GM23338 (cell line): Measurements from ENCODE around the gene THOC7. TPM values are rescaled to one million over a fixed set of nuclear protein-coding genes. Genes with fewer than 3 reads are reported as not detected.

Source experiments
- ATAC-seq: fragments of 200-7000 bp; cut with Tn5 transposase; 3 replicates; pipeline ENCODE4 v1.9.1; 2020
- DNase-seq: peaks from one replicate; pipeline ENCODE4 v3.0.0-alpha.2; 2015; ENCODE audit warnings: low spot score
- H2AFZ ChIP-seq: fragments of 200-600 bp; sonication (generic); 2 replicates; pipeline ENCODE4 v1.8.0; 2016; ENCODE audit warnings: antibody characterized with exemption, mild to moderate bottlenecking, moderate library complexity
- H3F3A ChIP-seq: fragments of 200-600 bp; sonication (generic); replicated peaks from 2 replicates; pipeline ENCODE4 v1.8.0; 2017; ENCODE audit warnings: antibody characterized with exemption, mixed run types, low read depth
- H3K27ac ChIP-seq: fragments of 200-600 bp; sonication (generic); 2 replicates; pipeline ENCODE4 v1.6.1; 2016; ENCODE audit warnings: low read depth
- H3K27me3 ChIP-seq: fragments of 200-600 bp; sonication (generic); 2 replicates; pipeline ENCODE4 v1.8.0; 2016; ENCODE audit warnings: mild to moderate bottlenecking, mixed run types, moderate library complexity; ENCODE audit not compliant: insufficient read depth
- H3K36me3 ChIP-seq: fragments of 200-600 bp; sonication (generic); 2 replicates; pipeline ENCODE4 v1.8.0; 2016; ENCODE audit warnings: mild to moderate bottlenecking; ENCODE audit not compliant: insufficient read depth
- H3K4me1 ChIP-seq: fragments of 200-600 bp; sonication (generic); 2 replicates; pipeline ENCODE4 v1.8.0; 2016; ENCODE audit warnings: mild to moderate bottlenecking, moderate library complexity; ENCODE audit not compliant: insufficient read depth
- H3K4me2 ChIP-seq: fragments of 200-600 bp; sonication (generic); 2 replicates; pipeline ENCODE4 v1.7.1; 2017; ENCODE audit warnings: mixed run types
- H3K4me3 ChIP-seq: fragments of 200-600 bp; sonication (generic); 2 replicates; pipeline ENCODE4 v1.6.1; 2016; ENCODE audit warnings: mixed run types
- H3K79me2 ChIP-seq: fragments of 200-600 bp; sonication (generic); replicated peaks from 2 replicates; pipeline ENCODE4 v1.8.0; 2017; ENCODE audit warnings: mild to moderate bottlenecking; ENCODE audit not compliant: insufficient read depth
- H3K9me2 ChIP-seq: fragments of 200-600 bp; sonication (generic); 2 replicates; pipeline ENCODE4 v1.8.0; 2017; ENCODE audit not compliant: insufficient read depth
- H4K20me1 ChIP-seq: fragments of 200-600 bp; sonication (generic); replicated peaks from 2 replicates; pipeline ENCODE4 v1.8.0; 2017; ENCODE audit warnings: mild to moderate bottlenecking; ENCODE audit not compliant: insufficient read depth
- H3K27ac Mint-ChIP-seq: 2 replicates; pipeline ENCODE4 v1.8.0; 2020; ENCODE audit warnings: inconsistent platforms, mild to moderate bottlenecking, moderate library complexity, mixed read lengths
- H3K27me3 Mint-ChIP-seq: 3 replicates; pipeline ENCODE4 v1.8.0; 2022; ENCODE audit warnings: low read depth, mild to moderate bottlenecking, moderate library complexity, mixed read lengths, inconsistent platforms; ENCODE audit not compliant: insufficient read depth, poor library complexity
- H3K36me3 Mint-ChIP-seq: 3 replicates; pipeline ENCODE4 v1.8.0; 2021; ENCODE audit warnings: low read depth, mild to moderate bottlenecking, inconsistent platforms, moderate library complexity, mixed read lengths
- H3K4me1 Mint-ChIP-seq: 3 replicates; pipeline ENCODE4 v1.8.0; 2020; ENCODE audit warnings: mild to moderate bottlenecking, inconsistent platforms, mixed read lengths
- H3K4me3 Mint-ChIP-seq: 3 replicates; pipeline ENCODE4 v1.8.0; 2021; ENCODE audit warnings: moderate library complexity, mild to moderate bottlenecking, inconsistent platforms, mixed read lengths
- H3K9me3 Mint-ChIP-seq: 3 replicates; pipeline ENCODE4 v1.8.0; 2020; ENCODE audit warnings: moderate library complexity, mild to moderate bottlenecking, inconsistent platforms, mixed read lengths
- CREB1 ChIP-seq: fragments of 250-450 bp; sonication (Bioruptor Pico); IDR thresholded peaks from 2 replicates; pipeline ENCODE4 v1.5.0; 2020; ENCODE audit warnings: low read depth, mild to moderate bottlenecking, moderate library complexity
- EZH2phosphoT487 ChIP-seq: fragments of 200-600 bp; sonication (generic); IDR thresholded peaks from one replicate; pipeline ENCODE4 v1.8.1; 2018; ENCODE audit warnings: antibody characterized with exemption; ENCODE audit not compliant: unreplicated experiment
- NANOG ChIP-seq: IDR thresholded peaks from 2 replicates; pipeline ENCODE4 v1.6.1; 2016; ENCODE audit warnings: antibody characterized with exemption, borderline replicate concordance
- ZNF114 ChIP-seq: fragments of 250-450 bp; sonication (Bioruptor Pico); IDR thresholded peaks from 2 replicates; pipeline ENCODE4 v1.5.0; 2020; ENCODE audit warnings: mild to moderate bottlenecking, moderate library complexity
- polyA plus RNA-seq: library from polyadenylated mRNA; unstranded; fragments of >200 nt; fragmentation: Nextera tagmentation; extraction: Ambion mirVana; gene quantifications from 2 replicates; pipeline ENCODE4 v1.2.1, GENCODE V29; 2016
- total RNA-seq: library from RNA; depleted of rRNA; stranded (reverse); fragments of >200 nt; shearing (Covaris generic); gene quantifications from 2 replicates; pipeline ENCODE4 v1.2.3, GENCODE V29; 2014
- TF ChIP-seq, protein P1 (sequence below): IDR thresholded peaks from one replicate; pipeline ENCODE4 v1.6.1; 2018; ENCODE audit warnings: antibody characterized with exemption; ENCODE audit not compliant: unreplicated experiment
- TF ChIP-seq, protein P2 (sequence below): fragments of 250-450 bp; sonication (Bioruptor Pico); IDR thresholded peaks from 2 replicates; pipeline ENCODE4 v1.5.0; 2020; ENCODE audit warnings: mild to moderate bottlenecking, moderate library complexity
- TF ChIP-seq, protein P3 (sequence below), 2 experiments: fragments of 200-600 bp in 1 of 2; sonication (generic) in 1 of 2; conservative IDR thresholded peaks; 2 replicates each; pipeline versions ENCODE4 v1.5.1 to v1.6.1; 2016 to 2017; ENCODE audit warnings: antibody characterized with exemption in 2 of 2, low read depth in 2 of 2, mild to moderate bottlenecking in 2 of 2, moderate library complexity in 1 of 2

THOC7 gene
- total and polyA plus RNA-seq, 2 experiments from 2014 or later, result 53.9 to 166 TPM

DNA sequence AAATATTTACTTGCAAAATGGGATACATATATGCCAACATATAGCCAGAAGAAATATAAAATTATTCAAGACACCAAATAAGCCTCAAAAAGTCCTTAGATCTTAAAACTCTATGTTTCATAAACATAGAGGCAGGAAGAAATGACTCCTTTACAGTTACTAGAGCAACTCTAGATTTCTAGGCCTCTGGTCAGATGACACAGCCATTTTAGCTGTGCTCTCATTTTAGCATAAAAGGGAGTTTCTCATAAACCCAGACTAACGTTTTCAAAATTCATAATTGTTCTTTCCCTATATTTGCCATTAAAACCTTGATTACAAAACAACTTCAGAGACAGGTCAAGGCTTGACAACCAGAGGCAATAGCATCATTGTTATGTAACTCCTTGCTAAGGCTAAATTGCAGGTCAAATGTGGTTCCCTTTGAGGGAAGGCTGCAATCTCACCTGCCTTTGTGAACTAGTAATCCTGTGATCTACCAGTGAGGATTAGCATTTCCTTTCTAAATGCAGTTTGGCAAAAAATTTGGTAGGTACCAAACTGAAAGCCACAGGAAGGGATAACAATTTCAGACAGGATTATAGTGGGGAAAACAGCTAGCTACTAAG is 8.2 kb downstream of the THOC7 start:
- DNase-seq, result peak; percentile 75
- Mint-ChIP-seq H3K4me1 (peaks cover 47% of the 10 kb centered on the region), H3K27ac (peak overlapping the region; percentile 16; the same call in 1 of the 2 replicates)

DNA sequence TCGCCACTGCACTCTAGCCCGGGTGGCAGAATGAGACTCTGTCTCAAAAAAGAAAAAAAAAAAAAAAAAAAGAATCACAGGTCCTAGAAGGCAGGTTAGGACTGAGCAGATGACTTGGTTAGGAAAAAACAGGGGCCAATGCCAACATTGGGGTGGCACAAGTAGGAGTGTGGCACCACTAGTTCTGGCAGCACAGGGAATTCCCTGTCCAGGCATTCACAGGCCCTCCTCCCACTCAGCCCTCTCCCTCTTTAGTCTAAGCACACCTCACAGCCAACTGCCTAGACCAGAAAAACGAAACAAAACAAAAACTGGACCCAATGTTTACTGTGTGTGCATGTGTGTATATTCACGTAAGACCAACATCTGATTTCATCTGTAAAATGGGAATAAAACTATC is 10.5 kb downstream of the THOC7 start:
- no peak overlapping the region for H3K4me2 ChIP-seq
- Mint-ChIP-seq H3K27me3 (peaks cover 1% of the 10 kb centered on the region), H3K9me3 (no peaks in the 10 kb centered on the region), H3K27ac (no peak overlapping the region), H3K4me3 (no peak overlapping the region), H3K4me1 (peaks cover 45% of the 10 kb centered on the region), H3K36me3 (0 out of 3 replicates have a peak, but pooled peaks cover 3% of the 10 kb centered on the region)
- DNase-seq (no peak), ATAC-seq (no peak)
- H2AFZ ChIP-seq, result no peak overlapping the region
- H3K36me3 ChIP-seq, result no peaks in the 10 kb centered on the region
- H3K4me3 ChIP-seq, result no peak overlapping the region
- TF ChIP-seq, protein P1, sequence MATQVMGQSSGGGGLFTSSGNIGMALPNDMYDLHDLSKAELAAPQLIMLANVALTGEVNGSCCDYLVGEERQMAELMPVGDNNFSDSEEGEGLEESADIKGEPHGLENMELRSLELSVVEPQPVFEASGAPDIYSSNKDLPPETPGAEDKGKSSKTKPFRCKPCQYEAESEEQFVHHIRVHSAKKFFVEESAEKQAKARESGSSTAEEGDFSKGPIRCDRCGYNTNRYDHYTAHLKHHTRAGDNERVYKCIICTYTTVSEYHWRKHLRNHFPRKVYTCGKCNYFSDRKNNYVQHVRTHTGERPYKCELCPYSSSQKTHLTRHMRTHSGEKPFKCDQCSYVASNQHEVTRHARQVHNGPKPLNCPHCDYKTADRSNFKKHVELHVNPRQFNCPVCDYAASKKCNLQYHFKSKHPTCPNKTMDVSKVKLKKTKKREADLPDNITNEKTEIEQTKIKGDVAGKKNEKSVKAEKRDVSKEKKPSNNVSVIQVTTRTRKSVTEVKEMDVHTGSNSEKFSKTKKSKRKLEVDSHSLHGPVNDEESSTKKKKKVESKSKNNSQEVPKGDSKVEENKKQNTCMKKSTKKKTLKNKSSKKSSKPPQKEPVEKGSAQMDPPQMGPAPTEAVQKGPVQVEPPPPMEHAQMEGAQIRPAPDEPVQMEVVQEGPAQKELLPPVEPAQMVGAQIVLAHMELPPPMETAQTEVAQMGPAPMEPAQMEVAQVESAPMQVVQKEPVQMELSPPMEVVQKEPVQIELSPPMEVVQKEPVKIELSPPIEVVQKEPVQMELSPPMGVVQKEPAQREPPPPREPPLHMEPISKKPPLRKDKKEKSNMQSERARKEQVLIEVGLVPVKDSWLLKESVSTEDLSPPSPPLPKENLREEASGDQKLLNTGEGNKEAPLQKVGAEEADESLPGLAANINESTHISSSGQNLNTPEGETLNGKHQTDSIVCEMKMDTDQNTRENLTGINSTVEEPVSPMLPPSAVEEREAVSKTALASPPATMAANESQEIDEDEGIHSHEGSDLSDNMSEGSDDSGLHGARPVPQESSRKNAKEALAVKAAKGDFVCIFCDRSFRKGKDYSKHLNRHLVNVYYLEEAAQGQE, result no peak
- TF ChIP-seq ZNF114 (CRISPR knock-in tag) (no peak), CREB1 (no peak), NANOG (no peak), EZH2phosphoT487 (no peak)
- TF ChIP-seq, protein P2, sequence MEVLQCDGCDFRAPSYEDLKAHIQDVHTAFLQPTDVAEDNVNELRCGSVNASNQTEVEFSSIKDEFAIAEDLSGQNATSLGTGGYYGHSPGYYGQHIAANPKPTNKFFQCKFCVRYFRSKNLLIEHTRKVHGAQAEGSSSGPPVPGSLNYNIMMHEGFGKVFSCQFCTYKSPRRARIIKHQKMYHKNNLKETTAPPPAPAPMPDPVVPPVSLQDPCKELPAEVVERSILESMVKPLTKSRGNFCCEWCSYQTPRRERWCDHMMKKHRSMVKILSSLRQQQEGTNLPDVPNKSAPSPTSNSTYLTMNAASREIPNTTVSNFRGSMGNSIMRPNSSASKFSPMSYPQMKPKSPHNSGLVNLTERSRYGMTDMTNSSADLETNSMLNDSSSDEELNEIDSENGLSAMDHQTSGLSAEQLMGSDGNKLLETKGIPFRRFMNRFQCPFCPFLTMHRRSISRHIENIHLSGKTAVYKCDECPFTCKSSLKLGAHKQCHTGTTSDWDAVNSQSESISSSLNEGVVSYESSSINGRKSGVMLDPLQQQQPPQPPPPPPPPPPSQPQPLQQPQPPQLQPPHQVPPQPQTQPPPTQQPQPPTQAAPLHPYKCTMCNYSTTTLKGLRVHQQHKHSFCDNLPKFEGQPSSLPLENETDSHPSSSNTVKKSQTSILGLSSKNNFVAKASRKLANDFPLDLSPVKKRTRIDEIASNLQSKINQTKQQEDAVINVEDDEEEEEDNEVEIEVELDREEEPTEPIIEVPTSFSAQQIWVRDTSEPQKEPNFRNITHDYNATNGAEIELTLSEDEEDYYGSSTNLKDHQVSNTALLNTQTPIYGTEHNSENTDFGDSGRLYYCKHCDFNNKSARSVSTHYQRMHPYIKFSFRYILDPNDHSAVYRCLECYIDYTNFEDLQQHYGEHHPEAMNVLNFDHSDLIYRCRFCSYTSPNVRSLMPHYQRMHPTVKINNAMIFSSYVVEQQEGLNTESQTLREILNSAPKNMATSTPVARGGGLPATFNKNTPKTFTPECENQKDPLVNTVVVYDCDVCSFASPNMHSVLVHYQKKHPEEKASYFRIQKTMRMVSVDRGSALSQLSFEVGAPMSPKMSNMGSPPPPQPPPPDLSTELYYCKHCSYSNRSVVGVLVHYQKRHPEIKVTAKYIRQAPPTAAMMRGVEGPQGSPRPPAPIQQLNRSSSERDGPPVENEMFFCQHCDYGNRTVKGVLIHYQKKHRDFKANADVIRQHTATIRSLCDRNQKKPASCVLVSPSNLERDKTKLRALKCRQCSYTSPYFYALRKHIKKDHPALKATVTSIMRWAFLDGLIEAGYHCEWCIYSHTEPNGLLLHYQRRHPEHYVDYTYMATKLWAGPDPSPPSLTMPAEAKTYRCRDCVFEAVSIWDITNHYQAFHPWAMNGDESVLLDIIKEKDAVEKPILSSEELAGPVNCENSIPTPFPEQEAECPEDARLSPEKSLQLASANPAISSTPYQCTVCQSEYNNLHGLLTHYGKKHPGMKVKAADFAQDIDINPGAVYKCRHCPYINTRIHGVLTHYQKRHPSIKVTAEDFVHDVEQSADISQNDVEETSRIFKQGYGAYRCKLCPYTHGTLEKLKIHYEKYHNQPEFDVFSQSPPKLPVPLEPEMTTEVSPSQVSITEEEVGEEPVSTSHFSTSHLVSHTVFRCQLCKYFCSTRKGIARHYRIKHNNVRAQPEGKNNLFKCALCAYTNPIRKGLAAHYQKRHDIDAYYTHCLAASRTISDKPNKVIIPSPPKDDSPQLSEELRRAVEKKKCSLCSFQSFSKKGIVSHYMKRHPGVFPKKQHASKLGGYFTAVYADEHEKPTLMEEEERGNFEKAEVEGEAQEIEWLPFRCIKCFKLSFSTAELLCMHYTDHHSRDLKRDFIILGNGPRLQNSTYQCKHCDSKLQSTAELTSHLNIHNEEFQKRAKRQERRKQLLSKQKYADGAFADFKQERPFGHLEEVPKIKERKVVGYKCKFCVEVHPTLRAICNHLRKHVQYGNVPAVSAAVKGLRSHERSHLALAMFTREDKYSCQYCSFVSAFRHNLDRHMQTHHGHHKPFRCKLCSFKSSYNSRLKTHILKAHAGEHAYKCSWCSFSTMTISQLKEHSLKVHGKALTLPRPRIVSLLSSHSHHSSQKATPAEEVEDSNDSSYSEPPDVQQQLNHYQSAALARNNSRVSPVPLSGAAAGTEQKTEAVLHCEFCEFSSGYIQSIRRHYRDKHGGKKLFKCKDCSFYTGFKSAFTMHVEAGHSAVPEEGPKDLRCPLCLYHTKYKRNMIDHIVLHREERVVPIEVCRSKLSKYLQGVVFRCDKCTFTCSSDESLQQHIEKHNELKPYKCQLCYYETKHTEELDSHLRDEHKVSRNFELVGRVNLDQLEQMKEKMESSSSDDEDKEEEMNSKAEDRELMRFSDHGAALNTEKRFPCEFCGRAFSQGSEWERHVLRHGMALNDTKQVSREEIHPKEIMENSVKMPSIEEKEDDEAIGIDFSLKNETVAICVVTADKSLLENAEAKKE, result no peak
- peaks cover 57% of the 10 kb centered on the region for H3K79me2 ChIP-seq
- H3K9me2 ChIP-seq, result no peaks in the 10 kb centered on the region
- H3K27me3 ChIP-seq, result no peaks in the 10 kb centered on the region
- no peaks in the 10 kb centered on the region for H4K20me1 ChIP-seq
- no peak overlapping the region for H3K27ac ChIP-seq
- H3K4me1 ChIP-seq, result peaks cover 49% of the 10 kb centered on the region
- H3F3A ChIP-seq, result no peaks in the 10 kb centered on the region

More for the DNA sequence above, 8.2 kb downstream of the THOC7 start:
- H3K9me3 Mint-ChIP-seq, result no peaks in the 10 kb centered on the region
- ATAC-seq, result peak; percentile 89
- Histone ChIP-seq H2AFZ (no peak overlapping the region), H4K20me1 (no peaks in the 10 kb centered on the region), H3K9me2 (no peaks in the 10 kb centered on the region), H3K4me2 (peak overlapping the region; percentile 13), H3K4me3 (no peak overlapping the region), H3K27ac (peak overlapping the region; percentile 69), H3K36me3 (no peaks in the 10 kb centered on the region), H3K4me1 (peaks cover 58% of the 10 kb centered on the region), H3K27me3 (no peaks in the 10 kb centered on the region), H3K79me2 (peaks cover 76% of the 10 kb centered on the region), H3F3A (no peaks in the 10 kb centered on the region)
- peak; percentile 26; the same call in 1 of the 2 replicates for TF ChIP-seq NANOG
- TF ChIP-seq, protein P3, sequence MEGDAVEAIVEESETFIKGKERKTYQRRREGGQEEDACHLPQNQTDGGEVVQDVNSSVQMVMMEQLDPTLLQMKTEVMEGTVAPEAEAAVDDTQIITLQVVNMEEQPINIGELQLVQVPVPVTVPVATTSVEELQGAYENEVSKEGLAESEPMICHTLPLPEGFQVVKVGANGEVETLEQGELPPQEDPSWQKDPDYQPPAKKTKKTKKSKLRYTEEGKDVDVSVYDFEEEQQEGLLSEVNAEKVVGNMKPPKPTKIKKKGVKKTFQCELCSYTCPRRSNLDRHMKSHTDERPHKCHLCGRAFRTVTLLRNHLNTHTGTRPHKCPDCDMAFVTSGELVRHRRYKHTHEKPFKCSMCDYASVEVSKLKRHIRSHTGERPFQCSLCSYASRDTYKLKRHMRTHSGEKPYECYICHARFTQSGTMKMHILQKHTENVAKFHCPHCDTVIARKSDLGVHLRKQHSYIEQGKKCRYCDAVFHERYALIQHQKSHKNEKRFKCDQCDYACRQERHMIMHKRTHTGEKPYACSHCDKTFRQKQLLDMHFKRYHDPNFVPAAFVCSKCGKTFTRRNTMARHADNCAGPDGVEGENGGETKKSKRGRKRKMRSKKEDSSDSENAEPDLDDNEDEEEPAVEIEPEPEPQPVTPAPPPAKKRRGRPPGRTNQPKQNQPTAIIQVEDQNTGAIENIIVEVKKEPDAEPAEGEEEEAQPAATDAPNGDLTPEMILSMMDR (conservative IDR thresholded peaks at IDR 0.05; ENCODE audit: low read depth in 2 of 2), result no peak
- H3K27me3 Mint-ChIP-seq, result peaks cover 1% of the 10 kb centered on the region
- H3K4me3 Mint-ChIP-seq, result no peak overlapping the region; the same call in 2 of the 3 replicates
- 0 out of 3 replicates have a peak, but pooled peaks cover 3% of the 10 kb centered on the region for H3K36me3 Mint-ChIP-seq
